ENCODE results near the gene EPHB1. TPM values are rescaled to one million over a fixed set of nuclear protein-coding genes. Genes with fewer than 3 reads are reported as not detected.

The EPHB1 gene
- total RNA-seq, 4 donors from 2014 or later, result 0.30 to 5.3 (median 2.6) TPM

GRCh38 chr3:135155228-135155627 is 360.2 kb downstream of the EPHB1 start:
- H3K4me1 ChIP-seq, result no peaks in the 10 kb centered on the region
- TF ChIP-seq EP300 (IDR thresholded peaks at IDR 0.05) (no peak), CTCF (IDR thresholded peaks at IDR 0.05) (no peak), POLR2A (IDR thresholded peaks at IDR 0.05) (no peak)
- DNase-seq (ENCODE audit: low spot score in 2 of 2), result no peak
- no peaks in the 10 kb centered on the region for H3K27me3 ChIP-seq
- no peaks in the 10 kb centered on the region for H3K9me3 ChIP-seq
- WGBS, 2 donors, result 84 to 89% methylated on average over 4 of the region's 4 CpGs
- H3K27ac ChIP-seq, result no peak overlapping the region
- H3K36me3 ChIP-seq, result no peaks in the 10 kb centered on the region
- H3K4me3 ChIP-seq, result no peak overlapping the region

DNA sequence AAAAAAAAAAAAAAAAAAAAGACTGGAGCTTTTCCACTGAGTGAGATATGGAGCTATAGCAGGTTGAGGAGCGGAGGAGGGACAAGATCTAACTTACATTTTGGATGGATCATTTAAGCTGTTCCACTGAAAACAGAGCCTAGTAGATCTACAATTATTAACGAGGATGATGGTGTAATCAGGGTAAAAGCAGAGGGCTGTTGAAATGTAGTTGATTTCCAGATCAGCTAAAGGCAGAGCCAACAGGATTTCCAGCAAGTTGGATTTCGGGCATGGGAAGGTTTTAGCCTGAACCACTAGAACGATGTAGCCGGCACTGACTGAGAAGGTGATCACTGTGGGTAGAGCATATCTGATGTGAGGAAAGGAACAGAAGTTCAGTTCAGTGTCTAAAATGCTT is 360.7 kb downstream of the EPHB1 start:
- no peaks in the 10 kb centered on the region for H3K9me3 ChIP-seq
- H3K27me3 ChIP-seq, result no peaks in the 10 kb centered on the region
- TF ChIP-seq EP300 (IDR thresholded peaks at IDR 0.05) (no peak), POLR2A (IDR thresholded peaks at IDR 0.05) (no peak), CTCF (IDR thresholded peaks at IDR 0.05) (no peak)
- H3K36me3 ChIP-seq, result no peaks in the 10 kb centered on the region
- DNase-seq (ENCODE audit: low spot score in 2 of 2), result no peak
- 88 to 95% methylated on average over 5 of the region's 5 CpGs for WGBS, 2 donors
- H3K4me3 ChIP-seq, result no peak overlapping the region
- no peak overlapping the region for H3K27ac ChIP-seq
- no peaks in the 10 kb centered on the region for H3K4me1 ChIP-seq

DNA sequence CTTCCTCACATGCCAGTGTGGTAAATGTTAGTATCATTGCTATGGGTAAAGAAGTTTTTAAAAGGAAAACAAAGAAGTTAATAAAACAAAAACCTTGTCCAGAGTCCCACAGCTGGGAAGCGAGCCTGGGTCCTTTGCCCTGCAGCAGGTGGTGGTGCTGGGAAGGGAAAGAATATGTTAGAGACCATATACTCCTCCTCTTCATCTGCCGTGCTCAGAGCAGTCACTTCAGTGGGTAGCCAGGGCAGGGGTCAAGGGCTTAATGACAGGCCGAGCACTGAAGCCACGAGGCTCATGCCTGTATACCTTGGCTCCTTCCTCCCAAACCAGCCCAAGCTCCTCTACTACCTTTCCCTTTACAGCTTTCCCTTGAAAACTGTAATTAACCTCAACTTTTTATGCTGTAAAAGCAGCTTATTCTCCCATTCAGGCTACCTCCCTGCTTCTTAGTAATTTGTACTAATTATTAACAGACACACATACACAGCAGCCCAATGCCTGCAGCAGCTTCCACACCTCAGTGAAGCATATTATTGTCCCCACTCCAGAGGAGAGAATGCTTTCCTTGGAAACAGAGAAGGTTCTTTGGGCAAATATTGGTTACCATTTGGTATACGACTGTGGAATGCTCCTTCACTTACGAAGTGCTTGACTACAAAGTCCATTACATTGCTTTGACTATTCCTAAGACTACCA is 362.1 kb downstream of the EPHB1 start:
- Histone ChIP-seq H3K4me1 (no peaks in the 10 kb centered on the region), H3K36me3 (no peaks in the 10 kb centered on the region), H3K27ac (no peak overlapping the region), H3K4me3 (no peak overlapping the region), H3K27me3 (no peaks in the 10 kb centered on the region), H3K9me3 (no peaks in the 10 kb centered on the region)
- TF ChIP-seq EP300 (IDR thresholded peaks at IDR 0.05), result no peak
- no peak for TF ChIP-seq CTCF (IDR thresholded peaks at IDR 0.05)
- TF ChIP-seq POLR2A (IDR thresholded peaks at IDR 0.05), result no peak
- DNase-seq (ENCODE audit: low spot score in 2 of 2), result no peak
- WGBS, 2 donors, result 44 to 48% methylated on average over 6 of the region's 6 CpGs

DNA sequence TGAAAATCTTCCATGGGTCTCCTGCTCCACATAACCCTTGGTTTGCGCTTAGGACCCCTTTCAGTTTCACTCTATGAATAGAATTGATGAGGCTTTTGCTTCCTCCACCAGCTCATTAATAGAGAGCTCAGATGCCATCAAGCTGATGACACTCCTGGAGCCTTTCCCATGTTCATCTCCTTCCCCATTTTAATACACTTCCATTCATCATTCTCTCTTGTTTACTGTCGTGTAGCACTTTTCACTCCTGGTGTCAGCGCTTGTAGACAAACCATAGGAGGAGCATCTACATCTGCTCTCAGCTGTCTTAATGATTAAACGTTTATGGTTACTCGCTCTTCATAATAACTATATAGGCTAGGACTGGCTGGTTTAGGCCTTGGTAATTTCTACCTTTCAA is 363.5 kb downstream of the EPHB1 start:
- TF ChIP-seq EP300 (IDR thresholded peaks at IDR 0.05), result no peak
- Histone ChIP-seq H3K4me3 (no peak overlapping the region), H3K4me1 (no peaks in the 10 kb centered on the region), H3K27me3 (no peaks in the 10 kb centered on the region), H3K36me3 (no peaks in the 10 kb centered on the region), H3K9me3 (no peaks in the 10 kb centered on the region), H3K27ac (no peak overlapping the region)
- DNase-seq (ENCODE audit: low spot score in 2 of 2), result no peak
- 83 to 90% methylated on average over 5 of the region's 5 CpGs for whole genome bisulfite sequencing, 2 donors

GRCh38 chr3:135159681-135160247 is 364.7 kb downstream of the EPHB1 start:
- H3K27me3 ChIP-seq, result no peaks in the 10 kb centered on the region
- no peak overlapping the region for H3K27ac ChIP-seq
- no peak overlapping the region for H3K4me3 ChIP-seq
- H3K4me1 ChIP-seq, result no peaks in the 10 kb centered on the region
- WGBS, 2 donors, result 29 to 42% methylated on average over 2 of the region's 2 CpGs
- no peak for DNase-seq (ENCODE audit: low spot score in 2 of 2)
- H3K36me3 ChIP-seq, result no peaks in the 10 kb centered on the region
- no peak for TF ChIP-seq EP300 (IDR thresholded peaks at IDR 0.05)
- TF ChIP-seq POLR2A (IDR thresholded peaks at IDR 0.05), result no peak
- TF ChIP-seq CTCF (IDR thresholded peaks at IDR 0.05), result no peak
- no peaks in the 10 kb centered on the region for H3K9me3 ChIP-seq
